Measurements from ENCODE around the gene DNAH14. TPM values are rescaled to one million over a fixed set of nuclear protein-coding genes. Genes with fewer than 3 reads are reported as not detected.

Gene DNAH14
- total and polyA plus RNA-seq, 2 of the 4 experiments (the other 2 are of a cell fraction) = 2.7 to 3.6 TPM

DNA sequence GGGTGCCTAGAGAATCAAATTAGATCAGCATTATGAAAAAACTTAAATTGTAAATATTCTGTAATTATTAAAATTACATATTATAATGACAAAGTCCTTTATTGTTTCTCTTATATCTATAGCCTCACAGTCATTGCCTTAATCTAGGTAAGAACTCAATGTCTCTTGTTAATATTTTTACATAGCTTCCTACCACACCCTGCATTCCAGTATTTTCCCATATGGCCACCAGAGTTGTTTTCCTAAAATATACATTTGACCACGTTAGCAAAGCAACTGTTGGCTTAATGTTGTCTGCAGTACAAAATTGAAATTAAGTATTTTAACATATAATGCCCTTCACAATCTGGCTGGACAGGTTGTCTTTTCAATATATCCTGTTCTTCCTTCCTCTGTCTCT lies 230.3 kb downstream of the DNAH14 start:
- BruUV-seq (replicated peaks) = no TSS peak
- intact Hi-C loops (cut with micrococcal nuclease) = no loop called here
- CTCF ChIA-PET = no interaction called here

More for the DNA sequence above, 230.3 kb downstream of the DNAH14 start:
- no peak overlapping the region for H3K18ac ChIP-seq (ENCODE audit: low read depth, low read length)
- no peak overlapping the region for H2AK9ac ChIP-seq (replicated peaks; ENCODE audit: low read depth, low read length, poor library complexity)
- no peak overlapping the region for H4K91ac ChIP-seq (ENCODE audit: insufficient read depth, low read depth, low read length)
- no peak overlapping the region for H2BK120ac ChIP-seq (ENCODE audit: low read depth, low read length)
- H2AK5ac ChIP-seq (ENCODE audit: low read depth, low read length) = no peak overlapping the region
- H3K4me3 ChIP-seq (ENCODE audit: insufficient read depth, low read depth, low read length) = no peak overlapping the region
- H3K4me2 ChIP-seq (ENCODE audit: low read depth, low read length) = no peak overlapping the region
- TF ChIP-seq, protein P1, sequence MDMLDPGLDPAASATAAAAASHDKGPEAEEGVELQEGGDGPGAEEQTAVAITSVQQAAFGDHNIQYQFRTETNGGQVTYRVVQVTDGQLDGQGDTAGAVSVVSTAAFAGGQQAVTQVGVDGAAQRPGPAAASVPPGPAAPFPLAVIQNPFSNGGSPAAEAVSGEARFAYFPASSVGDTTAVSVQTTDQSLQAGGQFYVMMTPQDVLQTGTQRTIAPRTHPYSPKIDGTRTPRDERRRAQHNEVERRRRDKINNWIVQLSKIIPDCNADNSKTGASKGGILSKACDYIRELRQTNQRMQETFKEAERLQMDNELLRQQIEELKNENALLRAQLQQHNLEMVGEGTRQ (IDR thresholded peaks at IDR 0.05; ENCODE audit: low read depth, low read length) = no peak
- TF ChIP-seq RCOR1 (IDR thresholded peaks at IDR 0.05; ENCODE audit: insufficient replicate concordance, low read length) = no peak
- TF ChIP-seq, protein P2, sequence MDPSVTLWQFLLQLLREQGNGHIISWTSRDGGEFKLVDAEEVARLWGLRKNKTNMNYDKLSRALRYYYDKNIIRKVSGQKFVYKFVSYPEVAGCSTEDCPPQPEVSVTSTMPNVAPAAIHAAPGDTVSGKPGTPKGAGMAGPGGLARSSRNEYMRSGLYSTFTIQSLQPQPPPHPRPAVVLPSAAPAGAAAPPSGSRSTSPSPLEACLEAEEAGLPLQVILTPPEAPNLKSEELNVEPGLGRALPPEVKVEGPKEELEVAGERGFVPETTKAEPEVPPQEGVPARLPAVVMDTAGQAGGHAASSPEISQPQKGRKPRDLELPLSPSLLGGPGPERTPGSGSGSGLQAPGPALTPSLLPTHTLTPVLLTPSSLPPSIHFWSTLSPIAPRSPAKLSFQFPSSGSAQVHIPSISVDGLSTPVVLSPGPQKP (IDR thresholded peaks at IDR 0.05; ENCODE audit: borderline replicate concordance, low read depth, low read length) = no peak
- TF ChIP-seq POLR2A (IDR thresholded peaks at IDR 0.05; ENCODE audit: low read depth, low read length) = no peak
- TF ChIP-seq CHD1 (IDR thresholded peaks at IDR 0.05; ENCODE audit: low read depth, low read length) = no peak
- TF ChIP-seq FOS (IDR thresholded peaks at IDR 0.05; ENCODE audit: low read depth, low read length) = no peak
- TF ChIP-seq MAZ (IDR thresholded peaks at IDR 0.05; ENCODE audit: borderline replicate concordance, low read depth, low read length) = no peak
- no peak for TF ChIP-seq NFE2L2 (IDR thresholded peaks at IDR 0.05; ENCODE audit: low read depth, low read length)
- TF ChIP-seq RAD21 (IDR thresholded peaks at IDR 0.05; ENCODE audit: low read length) = no peak
- TF ChIP-seq, protein P3, sequence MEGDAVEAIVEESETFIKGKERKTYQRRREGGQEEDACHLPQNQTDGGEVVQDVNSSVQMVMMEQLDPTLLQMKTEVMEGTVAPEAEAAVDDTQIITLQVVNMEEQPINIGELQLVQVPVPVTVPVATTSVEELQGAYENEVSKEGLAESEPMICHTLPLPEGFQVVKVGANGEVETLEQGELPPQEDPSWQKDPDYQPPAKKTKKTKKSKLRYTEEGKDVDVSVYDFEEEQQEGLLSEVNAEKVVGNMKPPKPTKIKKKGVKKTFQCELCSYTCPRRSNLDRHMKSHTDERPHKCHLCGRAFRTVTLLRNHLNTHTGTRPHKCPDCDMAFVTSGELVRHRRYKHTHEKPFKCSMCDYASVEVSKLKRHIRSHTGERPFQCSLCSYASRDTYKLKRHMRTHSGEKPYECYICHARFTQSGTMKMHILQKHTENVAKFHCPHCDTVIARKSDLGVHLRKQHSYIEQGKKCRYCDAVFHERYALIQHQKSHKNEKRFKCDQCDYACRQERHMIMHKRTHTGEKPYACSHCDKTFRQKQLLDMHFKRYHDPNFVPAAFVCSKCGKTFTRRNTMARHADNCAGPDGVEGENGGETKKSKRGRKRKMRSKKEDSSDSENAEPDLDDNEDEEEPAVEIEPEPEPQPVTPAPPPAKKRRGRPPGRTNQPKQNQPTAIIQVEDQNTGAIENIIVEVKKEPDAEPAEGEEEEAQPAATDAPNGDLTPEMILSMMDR (conservative IDR thresholded peaks at IDR 0.05; ENCODE audit: low read depth, low read length) = no peak
- TF ChIP-seq CEBPB (IDR thresholded peaks at IDR 0.05; ENCODE audit: low read depth, low read length) = no peak
- no peak for TF ChIP-seq BHLHE40 (IDR thresholded peaks at IDR 0.05; ENCODE audit: low read depth, low read length)
- no peak for TF ChIP-seq RFX5 (IDR thresholded peaks at IDR 0.05; ENCODE audit: low read depth, low read length)
- TF ChIP-seq SMC3 (IDR thresholded peaks at IDR 0.05; ENCODE audit: low read depth, low read length) = no peak
- no peak for TF ChIP-seq MAFK (IDR thresholded peaks at IDR 0.05; ENCODE audit: low read depth, low read length)
- TF ChIP-seq MXI1 (IDR thresholded peaks at IDR 0.05; ENCODE audit: borderline replicate concordance, low read depth, low read length) = no peak
- no peaks in the 10 kb centered on the region for H3K36me3 ChIP-seq (ENCODE audit: control insufficient read depth, insufficient read depth, low read length)
- no peak overlapping the region for H3K56ac ChIP-seq (ENCODE audit: extremely low read depth, insufficient read depth, low read length)
- ATAC-seq (ENCODE audit: low read depth) = no peak
- dilution Hi-C loops (cut with HindIII; ENCODE audit: low sequenced_read_pairs, unreplicated experiment) (no loop called here), in situ Hi-C loops (cut with MboI; ENCODE audit: low sequenced_read_pairs) (no loop called here)
- no peak overlapping the region for H2BK5ac ChIP-seq (ENCODE audit: low read depth, low read length, poor library complexity, severe bottlenecking)
- POLR2A ChIA-PET (ENCODE audit: unreplicated experiment) = no interaction called here
- no peak overlapping the region for H2AFZ ChIP-seq (replicated peaks; ENCODE audit: low read length, poor library complexity)
- H3K27me3 ChIP-seq (ENCODE audit: control insufficient read depth, insufficient read depth, low read length) = no peaks in the 10 kb centered on the region
- H3K9me3 ChIP-seq (ENCODE audit: control insufficient read depth, insufficient read depth, low read length) = no peaks in the 10 kb centered on the region
- H3K9me1 ChIP-seq (ENCODE audit: insufficient read depth, low read length) = no peaks in the 10 kb centered on the region
- no CpG with 5 or more reads among the region's 1 CpG for WGBS, 2 experiments (ENCODE audit: extremely low coverage in 2 of 2, insufficient read length in 1 of 2)
- no peak overlapping the region for H3K14ac ChIP-seq (replicated peaks; ENCODE audit: low read depth, low read length)
- no peak overlapping the region for H2BK15ac ChIP-seq (ENCODE audit: low read depth, low read length)
- no peaks in the 10 kb centered on the region for H3K79me1 ChIP-seq (ENCODE audit: low read depth in 1 of 2, low read length in 2 of 2)
- H3K23ac ChIP-seq (ENCODE audit: low read depth, low read length) = no peak overlapping the region
- no peak for DNase-seq
- no peak overlapping the region for H4K8ac ChIP-seq (ENCODE audit: low read depth in 2 of 2, low read length in 2 of 2)
- no peak overlapping the region for H3K4ac ChIP-seq (ENCODE audit: low read depth, low read length)
- H3K4me1 ChIP-seq (ENCODE audit: control insufficient read depth, insufficient read depth, low read length) = no peaks in the 10 kb centered on the region
- no peak overlapping the region for H3K27ac ChIP-seq (ENCODE audit: insufficient read depth, low read length)
- H2BK20ac ChIP-seq (ENCODE audit: low read depth, low read length) = no peak overlapping the region
- H3K9ac ChIP-seq (ENCODE audit: low read depth, low read length) = no peak overlapping the region
- H4K20me1 ChIP-seq (ENCODE audit: insufficient read depth, low read length) = no peaks in the 10 kb centered on the region
- H4K5ac ChIP-seq (ENCODE audit: low read depth, low read length) = no peak overlapping the region

Measured in IMR-90 (cell line).